GM12878 (cell line): ENCODE data around the gene CAMK2G. TPM values are rescaled to one million over a fixed set of nuclear protein-coding genes. Genes with fewer than 3 reads are reported as not detected.

Experiments
- ATAC-seq: fragments of 200-7000 bp; cut with Tn5 transposase; 3 replicates; pipeline ENCODE4 v1.9.1; 2020; ENCODE audit warnings: mild to moderate bottlenecking, moderate library complexity
- BruUV-seq: library from RNA; stranded (reverse); fragments of 400-500 nt; replicated peaks from 2 replicates; lab custom pipeline; 2021; lab: Mats Ljungman, UMichigan
- CTCF ChIA-PET: fragments of 300-600 bp; sonication (Branson Sonifier 250); formaldehyde crosslinking; extraction: SDS; loops from one replicate; lab custom pipeline; 2021; ENCODE audit warnings: inconsistent platforms; lab: Yijun Ruan, JAX
- POLR2A ChIA-PET: fragments of 350-600 bp; formaldehyde crosslinking; extraction: SDS; loops from one replicate; lab custom pipeline; 2021; ENCODE audit warnings: inconsistent platforms; lab: Charles Lee
- RAD21 ChIA-PET: fragments of 300-600 bp; sonication (Branson Sonifier 250); formaldehyde crosslinking; loops from one replicate; lab custom pipeline; 2023; ENCODE audit warnings: antibody characterized with exemption; ENCODE audit not compliant: unreplicated experiment; lab: Charles Lee
- SMC1A ChIA-PET: fragments of 300-600 bp; sonication (Branson Sonifier 250); formaldehyde crosslinking; loops from one replicate; lab custom pipeline; 2023; ENCODE audit not compliant: unreplicated experiment, uncharacterized antibody; lab: Charles Lee
- DNase-seq: peaks from one replicate; pipeline ENCODE4 v3.0.0-alpha.2; 2011; ENCODE audit warnings: low read depth, low spot score
- FAIRE-seq: peaks from 3 replicates; lab custom pipeline; 2011; peaks lifted over from hg19 to GRCh38; lab: Jason Lieb, UNC
- H2AFZ ChIP-seq: 2 replicates; pipeline ENCODE4 v1.6.0; 2011; ENCODE audit warnings: low read depth, low read length, control low read depth; ENCODE audit not compliant: control insufficient read depth
- H3K27ac ChIP-seq: 2 replicates; pipeline ENCODE4 v1.5.1; 2011; ENCODE audit warnings: control low read depth; ENCODE audit not compliant: control insufficient read depth, insufficient read depth
- H3K27me3 ChIP-seq, 2 experiments: replicated peaks in 1 of 2; 2 replicates each; pipeline versions ENCODE4 v1.6.0 to v1.6.1; 2011; ENCODE audit warnings: low read length in 1 of 2; ENCODE audit not compliant: control insufficient read depth in 2 of 2, insufficient read depth in 2 of 2
- H3K36me3 ChIP-seq, 2 experiments: 2 replicates each; pipeline ENCODE4 v1.5.1; 2011; ENCODE audit warnings: low read length in 1 of 2; ENCODE audit not compliant: control insufficient read depth in 2 of 2, insufficient read depth in 2 of 2
- H3K4me1 ChIP-seq: 2 replicates; pipeline ENCODE4 v1.6.1; 2011; ENCODE audit warnings: mild to moderate bottlenecking, low read length, moderate library complexity, mixed read lengths; ENCODE audit not compliant: control insufficient read depth, insufficient read depth
- H3K4me2 ChIP-seq: 2 replicates; pipeline ENCODE4 v1.6.0; 2011; ENCODE audit warnings: control low read depth; ENCODE audit not compliant: control insufficient read depth, insufficient read depth
- H3K4me3 ChIP-seq: fragments of 200-600 bp; sonication (generic); 2 replicates; pipeline ENCODE4 v1.5.1; 2016
- H3K79me2 ChIP-seq: 2 replicates; pipeline ENCODE4 v1.6.0; 2011; ENCODE audit warnings: low read length; ENCODE audit not compliant: control insufficient read depth, insufficient read depth
- H3K9ac ChIP-seq: 2 replicates; pipeline ENCODE4 v1.8.0; 2011; ENCODE audit warnings: low read length, control low read depth, mixed read lengths; ENCODE audit not compliant: control insufficient read depth, insufficient read depth
- H3K9me3 ChIP-seq: replicated peaks from 3 replicates; pipeline ENCODE4 v1.5.1; 2011; ENCODE audit warnings: mild to moderate bottlenecking, low read length; ENCODE audit not compliant: control insufficient read depth, insufficient read depth
- H4K20me1 ChIP-seq: 2 replicates; pipeline ENCODE4 v1.6.0; 2011; ENCODE audit not compliant: control insufficient read depth, insufficient read depth
- ASH2L ChIP-seq: fragments of 300-600, 200-600 bp; sonication (generic); IDR thresholded peaks from 2 replicates; pipeline ENCODE4 v1.6.1; 2017; ENCODE audit warnings: low read depth, mild to moderate bottlenecking, borderline replicate concordance
- GABPA ChIP-seq: IDR thresholded peaks from 2 replicates; pipeline ENCODE4 v1.6.1; 2014; ENCODE audit warnings: antibody characterized with exemption, low read depth, mild to moderate bottlenecking, inconsistent platforms
- KAT2A ChIP-seq: conservative IDR thresholded peaks from 2 replicates; pipeline ENCODE4 v1.6.1; 2011; ENCODE audit warnings: low read depth, low read length; ENCODE audit not compliant: control insufficient read depth
- NR2C1 ChIP-seq: fragments of 450-650 bp; IDR thresholded peaks from 2 replicates; pipeline ENCODE4 v1.6.1; 2017; ENCODE audit warnings: antibody characterized with exemption, mild to moderate bottlenecking, moderate library complexity
- PML ChIP-seq: IDR thresholded peaks from 2 replicates; pipeline ENCODE4 v1.6.1; 2012; ENCODE audit warnings: low read length, inconsistent platforms
- RBBP5 ChIP-seq: fragments of 200-600 bp; sonication (generic); conservative IDR thresholded peaks from 2 replicates; pipeline ENCODE4 v1.6.1; 2016
- STAT1 ChIP-seq: fragments of 450-650 bp; conservative IDR thresholded peaks from 2 replicates; pipeline ENCODE4 v1.6.1; 2014; ENCODE audit warnings: antibody characterized with exemption, mild to moderate bottlenecking
- ZNF24 ChIP-seq: fragments of 450-650 bp; IDR thresholded peaks from 2 replicates; pipeline ENCODE4 v1.6.1; 2017; ENCODE audit warnings: antibody characterized with exemption, mild to moderate bottlenecking
- WGBS: methylation state at CpG from one replicate; pipeline ENCODE4 v1.1.6; 2016; ENCODE audit warnings: low lambda C conversion rate; ENCODE audit not compliant: insufficient replicate concordance, insufficient coverage; ENCODE audit errors: missing lambda C conversion rate; 5-methylcytosine and 5-hydroxymethylcytosine counted together
- in situ Hi-C: fragments of 300-500 bp; cut with MboI; formaldehyde crosslinking; loops from 9 replicates; pipeline ENCODE4 v1.14.3; 2018; ENCODE audit warnings: mixed read lengths
- intact Hi-C: fragments of 100-400 bp; cut with micrococcal nuclease; formaldehyde crosslinking; loops from one replicate; pipeline ENCODE4 v1.14.2; 2022; ENCODE audit not compliant: unreplicated experiment
- polyA plus RNA-seq, 11 experiments: library from polyadenylated mRNA; depleted of rRNA in 4 of 11; unstranded in 6 of 11; stranded (reverse) in 5 of 11; fragments of >200 nt; fragmentation: Nextera tagmentation in 4 of 11; fragmentation: Illumina TruSeq in 1 of 11; extraction: Ambion mirVana in 4 of 11; extraction: Trizol in 1 of 11; gene quantifications; 1 replicate in 1 of 11; 2 replicates in 10 of 11; pipeline versions ENCODE4 v1.2.1 to v1.2.3, GENCODE V29; 2011 to 2016; ENCODE audit warnings: inconsistent platforms in 2 of 11, missing spikeins in 2 of 11, low read depth in 1 of 11
- total RNA-seq, 4 experiments: library from RNA; depleted of rRNA in 3 of 4; stranded (reverse); fragments of >200 nt in 3 of 4; fragmentation: Illumina TruSeq in 1 of 4; extraction: Trizol in 1 of 4; gene quantifications; 2 replicates each; pipeline versions ENCODE4 v1.2.1 to v1.2.3, GENCODE V29; 2013 to 2021
- TF ChIP-seq, protein P1 (sequence below): IDR thresholded peaks from 2 replicates; pipeline ENCODE4 v1.6.1; 2011; ENCODE audit warnings: borderline replicate concordance, low read depth, mild to moderate bottlenecking, moderate library complexity, low read length; ENCODE audit not compliant: insufficient read depth, poor library complexity, severe bottlenecking
- TF ChIP-seq, protein P2 (sequence below): fragments of 450-650 bp; IDR thresholded peaks from 2 replicates; pipeline ENCODE4 v1.6.1; 2017; ENCODE audit warnings: mild to moderate bottlenecking, moderate library complexity

Gene CAMK2G
- total and polyA plus RNA-seq, 10 of the 15 experiments (the other 5 are each of a cell fraction or from before 2014, with no cell fraction given) = 5.5 to 24.3 (median 16.9) TPM

DNA sequence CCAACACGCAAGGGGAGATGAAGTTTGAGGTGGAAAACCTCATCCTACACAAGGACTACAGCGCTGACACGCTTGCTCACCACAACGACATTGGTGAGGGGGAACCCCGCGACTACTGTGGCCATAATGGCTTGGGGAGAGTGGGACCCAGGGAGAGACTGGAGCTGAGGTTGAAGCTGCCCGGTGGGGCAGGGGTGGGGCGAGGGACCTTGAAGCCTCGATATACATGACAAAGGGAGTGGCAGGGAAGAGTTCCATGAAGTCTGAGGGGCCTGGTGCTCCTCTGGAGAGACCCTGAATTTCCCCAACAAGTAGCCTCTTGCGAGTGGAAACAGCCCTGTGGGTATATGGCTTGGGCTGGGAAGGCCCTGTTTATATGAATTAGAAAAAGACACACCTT lies 39.7 kb upstream of the CAMK2G start:
- ChIA-PET SMC1A (interaction anchor here (0.6 to 34.4 kb wide), 3 partner anchors 24 to 144 kb away, joined by 3 to 1048 read pairs (median 8); no protein-coding TSS in a partner anchor), CTCF (interaction anchor here (0.9 to 2.7 kb wide), 3 partner anchors 25 to 43 kb away, joined by 3 to 12 read pairs (median 3); no protein-coding TSS in a partner anchor), RAD21 (no interaction called here), POLR2A (interaction anchor here (0.7 kb wide), 1 partner anchor 16 kb away, joined by 3 read pairs; no protein-coding TSS in a partner anchor)
- no TSS peak for BruUV-seq
- Histone ChIP-seq H3K4me1 (peaks cover 13% of the 10 kb centered on the region), H3K4me3 (no peak overlapping the region), H3K9ac (no peak overlapping the region), H3K79me2 (no peaks in the 10 kb centered on the region), H3K36me3 (no peaks in the 10 kb centered on the region), H3K9me3 (peaks cover 10% of the 10 kb centered on the region), H3K27me3 (peaks cover 0 to 7% of the 10 kb centered on the region in 2 experiments; a peak in 3 of 4 replicates), H3K4me2 (no peak overlapping the region), H2AFZ (no peak overlapping the region), H4K20me1 (0 out of 2 replicates have a peak, but pooled peaks cover 4% of the 10 kb centered on the region), H3K27ac (no peak overlapping the region)
- FAIRE-seq (no peak), DNase-seq (no peak), ATAC-seq (no peak)
- WGBS = 58% methylated on average over 10 of the region's 10 CpGs
- intact Hi-C loops (no loop called here), in situ Hi-C loops (no loop called here)
- TF ChIP-seq STAT1 = no peak
- no peak for TF ChIP-seq GABPA
- no peak for TF ChIP-seq ASH2L
- no peak for TF ChIP-seq KAT2A
- no peak for TF ChIP-seq PML
- TF ChIP-seq, protein P1, sequence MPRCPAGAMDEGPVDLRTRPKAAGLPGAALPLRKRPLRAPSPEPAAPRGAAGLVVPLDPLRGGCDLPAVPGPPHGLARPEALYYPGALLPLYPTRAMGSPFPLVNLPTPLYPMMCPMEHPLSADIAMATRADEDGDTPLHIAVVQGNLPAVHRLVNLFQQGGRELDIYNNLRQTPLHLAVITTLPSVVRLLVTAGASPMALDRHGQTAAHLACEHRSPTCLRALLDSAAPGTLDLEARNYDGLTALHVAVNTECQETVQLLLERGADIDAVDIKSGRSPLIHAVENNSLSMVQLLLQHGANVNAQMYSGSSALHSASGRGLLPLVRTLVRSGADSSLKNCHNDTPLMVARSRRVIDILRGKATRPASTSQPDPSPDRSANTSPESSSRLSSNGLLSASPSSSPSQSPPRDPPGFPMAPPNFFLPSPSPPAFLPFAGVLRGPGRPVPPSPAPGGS = no peak
- no peak for TF ChIP-seq NR2C1
- TF ChIP-seq RBBP5 = no peak
- no peak for TF ChIP-seq ZNF24
- TF ChIP-seq, protein P2, sequence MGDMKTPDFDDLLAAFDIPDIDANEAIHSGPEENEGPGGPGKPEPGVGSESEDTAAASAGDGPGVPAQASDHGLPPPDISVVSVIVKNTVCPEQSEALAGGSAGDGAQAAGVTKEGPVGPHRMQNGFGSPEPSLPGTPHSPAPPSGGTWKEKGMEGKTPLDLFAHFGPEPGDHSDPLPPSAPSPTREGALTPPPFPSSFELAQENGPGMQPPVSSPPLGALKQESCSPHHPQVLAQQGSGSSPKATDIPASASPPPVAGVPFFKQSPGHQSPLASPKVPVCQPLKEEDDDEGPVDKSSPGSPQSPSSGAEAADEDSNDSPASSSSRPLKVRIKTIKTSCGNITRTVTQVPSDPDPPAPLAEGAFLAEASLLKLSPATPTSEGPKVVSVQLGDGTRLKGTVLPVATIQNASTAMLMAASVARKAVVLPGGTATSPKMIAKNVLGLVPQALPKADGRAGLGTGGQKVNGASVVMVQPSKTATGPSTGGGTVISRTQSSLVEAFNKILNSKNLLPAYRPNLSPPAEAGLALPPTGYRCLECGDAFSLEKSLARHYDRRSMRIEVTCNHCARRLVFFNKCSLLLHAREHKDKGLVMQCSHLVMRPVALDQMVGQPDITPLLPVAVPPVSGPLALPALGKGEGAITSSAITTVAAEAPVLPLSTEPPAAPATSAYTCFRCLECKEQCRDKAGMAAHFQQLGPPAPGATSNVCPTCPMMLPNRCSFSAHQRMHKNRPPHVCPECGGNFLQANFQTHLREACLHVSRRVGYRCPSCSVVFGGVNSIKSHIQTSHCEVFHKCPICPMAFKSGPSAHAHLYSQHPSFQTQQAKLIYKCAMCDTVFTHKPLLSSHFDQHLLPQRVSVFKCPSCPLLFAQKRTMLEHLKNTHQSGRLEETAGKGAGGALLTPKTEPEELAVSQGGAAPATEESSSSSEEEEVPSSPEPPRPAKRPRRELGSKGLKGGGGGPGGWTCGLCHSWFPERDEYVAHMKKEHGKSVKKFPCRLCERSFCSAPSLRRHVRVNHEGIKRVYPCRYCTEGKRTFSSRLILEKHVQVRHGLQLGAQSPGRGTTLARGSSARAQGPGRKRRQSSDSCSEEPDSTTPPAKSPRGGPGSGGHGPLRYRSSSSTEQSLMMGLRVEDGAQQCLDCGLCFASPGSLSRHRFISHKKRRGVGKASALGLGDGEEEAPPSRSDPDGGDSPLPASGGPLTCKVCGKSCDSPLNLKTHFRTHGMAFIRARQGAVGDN = no peak
